ENCODE results near the gene NFATC3.
"Not testable (repeated sequence)": the region's sequence is repeated elsewhere in the genome, so short reads cannot be mapped to it uniquely, and the experiment has no call there.

The NFATC3 gene

GRCh38 chr16:68126395-68126794 is 41.2 kb downstream of the NFATC3 start:
- H3K9ac ChIP-seq: no peak overlapping the region

GRCh38 chr16:68128577-68129305 is 43.6 kb downstream of the NFATC3 start:
- Histone ChIP-seq H3K9ac (no peak overlapping the region), H3K4me3 (IDR thresholded peaks at IDR 0.05; ENCODE audit: insufficient read depth, low read depth, low read length) (no peak overlapping the region), H2AFZ (ENCODE audit: low read depth) (no peak overlapping the region), H3K4me2 (no peak overlapping the region), H3K27ac (no peak overlapping the region), H3K79me2 (ENCODE audit: insufficient read depth, low read depth) (peaks cover 18% of the 10 kb centered on the region), H4K20me1 (ENCODE audit: insufficient read depth) (no peaks in the 10 kb centered on the region), H3K27me3 (ENCODE audit: insufficient read depth, low read depth) (no peaks in the 10 kb centered on the region), H3K36me3 (ENCODE audit: insufficient read depth) (no peaks in the 10 kb centered on the region), H3K4me1 (ENCODE audit: low read depth, poor library complexity, severe bottlenecking) (peaks cover 16% of the 10 kb centered on the region)
- TF ChIP-seq CTCF (conservative IDR thresholded peaks at IDR 0.05; ENCODE audit: low read depth, low read length): no peak

More at GRCh38 chr16:68126395-68126794, 41.2 kb downstream of the NFATC3 start:
- Histone ChIP-seq H4K20me1 (ENCODE audit: insufficient read depth) (no peaks in the 10 kb centered on the region; the same call in 1 of the 2 replicates), H2AFZ (ENCODE audit: low read depth) (no peak overlapping the region), H3K27ac (no peak overlapping the region; the same call in 1 of the 2 replicates), H3K4me3 (IDR thresholded peaks at IDR 0.05; ENCODE audit: insufficient read depth, low read depth, low read length) (no peak overlapping the region), H3K27me3 (ENCODE audit: insufficient read depth, low read depth) (no peaks in the 10 kb centered on the region), H3K36me3 (ENCODE audit: insufficient read depth) (no peaks in the 10 kb centered on the region), H3K4me1 (ENCODE audit: low read depth, poor library complexity, severe bottlenecking) (peaks cover 16% of the 10 kb centered on the region), H3K4me2 (peak overlapping the region; percentile 13; the same call in 1 of the 2 replicates), H3K79me2 (ENCODE audit: insufficient read depth, low read depth) (peaks cover 28% of the 10 kb centered on the region)
- TF ChIP-seq CTCF (conservative IDR thresholded peaks at IDR 0.05; ENCODE audit: low read depth, low read length): no peak

- TF ChIP-seq CTCF (conservative IDR thresholded peaks at IDR 0.05; ENCODE audit: low read depth, low read length): no peak
- Histone ChIP-seq H3K27me3 (ENCODE audit: insufficient read depth, low read depth) (no peaks in the 10 kb centered on the region), H3K36me3 (ENCODE audit: insufficient read depth) (no peaks in the 10 kb centered on the region), H2AFZ (ENCODE audit: low read depth) (no peak overlapping the region), H4K20me1 (ENCODE audit: insufficient read depth) (no peaks in the 10 kb centered on the region), H3K4me3 (IDR thresholded peaks at IDR 0.05; ENCODE audit: insufficient read depth, low read depth, low read length) (no peak overlapping the region), H3K4me2 (no peak overlapping the region), H3K79me2 (ENCODE audit: insufficient read depth, low read depth) (peaks cover 10% of the 10 kb centered on the region; the same call in 1 of the 2 replicates), H3K9ac (no peak overlapping the region), H3K27ac (no peak overlapping the region), H3K4me1 (ENCODE audit: low read depth, poor library complexity, severe bottlenecking) (peaks cover 11% of the 10 kb centered on the region)
Measured at GRCh38 chr16:68130520-68130919, 45.4 kb downstream of the NFATC3 start.

- Histone ChIP-seq H3K4me3 (IDR thresholded peaks at IDR 0.05; ENCODE audit: insufficient read depth, low read depth, low read length) (no peak overlapping the region), H2AFZ (ENCODE audit: low read depth) (no peak overlapping the region), H3K27me3 (ENCODE audit: insufficient read depth, low read depth) (no peaks in the 10 kb centered on the region), H3K27ac (no peak overlapping the region), H4K20me1 (ENCODE audit: insufficient read depth) (no peaks in the 10 kb centered on the region), H3K36me3 (ENCODE audit: insufficient read depth) (no peaks in the 10 kb centered on the region), H3K9ac (no peak overlapping the region), H3K4me2 (no peak overlapping the region), H3K4me1 (ENCODE audit: low read depth, poor library complexity, severe bottlenecking) (no peaks in the 10 kb centered on the region), H3K79me2 (ENCODE audit: insufficient read depth, low read depth) (peaks cover 10% of the 10 kb centered on the region; the same call in 1 of the 2 replicates)
- TF ChIP-seq CTCF (conservative IDR thresholded peaks at IDR 0.05; ENCODE audit: low read depth, low read length): no peak
Measured at GRCh38 chr16:68131813-68132706, 46.9 kb downstream of the NFATC3 start.

- not testable (repeated sequence) for H3K4me1 ChIP-seq (ENCODE audit: low read depth, poor library complexity, severe bottlenecking); H4K20me1 ChIP-seq (ENCODE audit: insufficient read depth); H3K27ac ChIP-seq; H3K4me3 ChIP-seq (IDR thresholded peaks at IDR 0.05; ENCODE audit: insufficient read depth, low read depth, low read length); H3K36me3 ChIP-seq (ENCODE audit: insufficient read depth); H3K79me2 ChIP-seq (ENCODE audit: insufficient read depth, low read depth); H3K9ac ChIP-seq; H2AFZ ChIP-seq (ENCODE audit: low read depth); H3K27me3 ChIP-seq (ENCODE audit: insufficient read depth, low read depth); H3K4me2 ChIP-seq
Measured at GRCh38 chr16:68133000-68133399, 47.8 kb downstream of the NFATC3 start.

All from KMS-11 (cell line).